H1 (cell line): ENCODE results near the gene LARP4B. TPM values are rescaled to one million over a fixed set of nuclear protein-coding genes. Genes with fewer than 3 reads are reported as not detected.
A peak's percentile ranks its signal among the peaks of the same experiment; 100 is the strongest.

Experiments
- CTCF ChIA-PET: fragments of 300-600 bp; sonication (Branson Sonifier 250); formaldehyde crosslinking; loops from one replicate; lab custom pipeline; 2021; ENCODE audit not compliant: partially characterized antibody; lab: Charles Lee
- POLR2A ChIA-PET: fragments of 300-600 bp; sonication (Branson Sonifier 250); formaldehyde crosslinking; loops from one replicate; lab custom pipeline; 2021; ENCODE audit warnings: inconsistent platforms; ENCODE audit not compliant: partially characterized antibody; lab: Charles Lee
- DNase-seq, 2 experiments: peaks; one replicate each; pipeline versions ENCODE4 v3.0.0 to v3.0.0-alpha.2; 2010 to 2022; ENCODE audit warnings: low spot score in 2 of 2, low read depth in 1 of 2, mixed read lengths in 1 of 2
- FAIRE-seq: peaks from 2 replicates; lab custom pipeline; 2011; peaks lifted over from hg19 to GRCh38; lab: Jason Lieb, UNC
- H2AFZ ChIP-seq: 2 replicates; pipeline ENCODE4 v1.8.1; 2012; ENCODE audit warnings: low read length, inconsistent platforms
- H2AK5ac ChIP-seq: 2 replicates; pipeline ENCODE4 v1.6.1; 2013; ENCODE audit warnings: low read depth, low read length
- H2BK120ac ChIP-seq: replicated peaks from 2 replicates; pipeline ENCODE3; 2013; ENCODE audit warnings: low read depth, low read length, inconsistent platforms
- H2BK12ac ChIP-seq: 2 replicates; pipeline ENCODE4 v1.6.1; 2013; ENCODE audit warnings: low read depth, low read length
- H2BK15ac ChIP-seq: 2 replicates; pipeline ENCODE4 v1.6.1; 2013; ENCODE audit warnings: low read length
- H2BK20ac ChIP-seq: 2 replicates; pipeline ENCODE4 v1.6.1; 2013; ENCODE audit warnings: low read length
- H2BK5ac ChIP-seq: 2 replicates; pipeline ENCODE4 v1.6.1; 2013; ENCODE audit warnings: low read depth, low read length
- H3K14ac ChIP-seq: 2 replicates; pipeline ENCODE4 v1.6.1; 2013; ENCODE audit warnings: inconsistent platforms; ENCODE audit not compliant: insufficient read length
- H3K18ac ChIP-seq: 2 replicates; pipeline ENCODE4 v1.6.1; 2013; ENCODE audit warnings: low read length; ENCODE audit errors: extremely low read depth
- H3K23ac ChIP-seq: 2 replicates; pipeline ENCODE4 v1.6.1; 2013; ENCODE audit warnings: inconsistent platforms; ENCODE audit not compliant: insufficient read length
- H3K23me2 ChIP-seq: 2 replicates; pipeline ENCODE4 v1.6.1; 2013; ENCODE audit warnings: low read depth, low read length
- H3K27ac ChIP-seq: 2 replicates; pipeline ENCODE4 v1.6.1; 2011; ENCODE audit warnings: low read depth, low read length, inconsistent platforms
- H3K27me3 ChIP-seq, 4 experiments: replicated peaks in 1 of 4; 1 replicate in 1 of 4; 2 replicates in 3 of 4; pipeline versions ENCODE4 v1.6.1 to v1.8.1; 2011 to 2013; ENCODE audit warnings: low read length in 3 of 4, mild to moderate bottlenecking in 3 of 4, inconsistent platforms in 2 of 4, mixed read lengths in 2 of 4, moderate library complexity in 1 of 4; ENCODE audit not compliant: control insufficient read depth in 3 of 4, insufficient read depth in 3 of 4; ENCODE audit errors: extremely low read depth in 1 of 4
- H3K36me3 ChIP-seq, 4 experiments: 2 replicates each; pipeline versions ENCODE4 v1.6.1 to v1.8.1; 2011 to 2013; ENCODE audit warnings: mild to moderate bottlenecking in 4 of 4, low read length in 3 of 4, moderate library complexity in 2 of 4, control low read depth in 1 of 4, inconsistent platforms in 1 of 4; ENCODE audit not compliant: insufficient read depth in 4 of 4, control insufficient read depth in 2 of 4
- H3K4ac ChIP-seq: replicated peaks from 2 replicates; pipeline ENCODE3; 2013; ENCODE audit warnings: low read length, low read depth, mixed read lengths, inconsistent platforms; ENCODE audit not compliant: insufficient read length
- H3K4me1 ChIP-seq, 4 experiments: replicated peaks in 1 of 4; 1 replicate in 1 of 4; 2 replicates in 3 of 4; pipeline versions ENCODE4 v1.6.1 to v1.8.1; 2011 to 2013; ENCODE audit warnings: low read length in 3 of 4, inconsistent platforms in 2 of 4, mixed read lengths in 1 of 4; ENCODE audit not compliant: insufficient read depth in 4 of 4, control insufficient read depth in 3 of 4
- H3K4me2 ChIP-seq, 2 experiments: 2 replicates each; pipeline versions ENCODE4 v1.6.1 to v1.8.1; 2011 to 2013; ENCODE audit warnings: low read depth in 2 of 2, low read length in 2 of 2, control low read depth in 1 of 2, inconsistent platforms in 1 of 2, mild to moderate bottlenecking in 1 of 2; ENCODE audit not compliant: insufficient read depth in 1 of 2
- H3K4me3 ChIP-seq, 4 experiments: fragments of 200-600, 300-600 bp in 1 of 4; sonication (generic), shearing (Covaris generic), sonication (Bioruptor Twin) in 1 of 4; 2 replicates each; pipeline versions ENCODE4 v1.5.1 to v1.8.1; 2011 to 2016; ENCODE audit warnings: low read length in 4 of 4, low read depth in 3 of 4, control low read depth in 2 of 4, inconsistent platforms in 2 of 4, mild to moderate bottlenecking in 2 of 4, mixed read lengths in 1 of 4, moderate library complexity in 1 of 4; ENCODE audit not compliant: insufficient read depth in 2 of 4; ENCODE audit errors: extremely low read depth in 1 of 4
- H3K56ac ChIP-seq: replicated peaks from 2 replicates; pipeline ENCODE3; 2013; ENCODE audit warnings: low read depth, mild to moderate bottlenecking, mixed read lengths, low read length, inconsistent platforms; ENCODE audit not compliant: insufficient read length
- H3K79me1 ChIP-seq: 2 replicates; pipeline ENCODE4 v1.6.1; 2013; ENCODE audit warnings: low read depth, low read length, control low read depth
- H3K79me2 ChIP-seq, 2 experiments: 2 replicates each; pipeline versions ENCODE4 v1.6.1 to v1.8.1; 2012 to 2013; ENCODE audit warnings: low read length in 2 of 2, mild to moderate bottlenecking in 2 of 2, inconsistent platforms in 1 of 2; ENCODE audit not compliant: insufficient read depth in 2 of 2, control insufficient read depth in 1 of 2
- H3K9ac ChIP-seq, 4 experiments: replicated peaks in 1 of 4; 1 replicate in 1 of 4; 2 replicates in 3 of 4; pipeline versions ENCODE4 v1.6.1 to v1.8.1; 2011 to 2013; ENCODE audit warnings: low read depth in 3 of 4, low read length in 3 of 4, control low read depth in 2 of 4, mild to moderate bottlenecking in 2 of 4, moderate library complexity in 2 of 4, inconsistent platforms in 1 of 4; ENCODE audit errors: extremely low read depth in 1 of 4
- H3K9me3 ChIP-seq, 2 experiments: 2 replicates each; pipeline versions ENCODE4 v1.6.1 to v1.8.1; 2012 to 2013; ENCODE audit warnings: mild to moderate bottlenecking in 2 of 2, moderate library complexity in 2 of 2, control low read depth in 1 of 2, inconsistent platforms in 1 of 2, low read depth in 1 of 2, low read length in 1 of 2, mixed read lengths in 1 of 2; ENCODE audit not compliant: insufficient read depth in 2 of 2
- H4K20me1 ChIP-seq, 2 experiments: replicated peaks in 1 of 2; 2 replicates each; pipeline versions ENCODE3 to v1.8.1; 2011 to 2013; ENCODE audit warnings: inconsistent platforms in 2 of 2, low read length in 2 of 2, mild to moderate bottlenecking in 1 of 2; ENCODE audit not compliant: insufficient read depth in 2 of 2, control insufficient read depth in 1 of 2
- H4K5ac ChIP-seq: 2 replicates; pipeline ENCODE4 v1.6.1; 2013; ENCODE audit warnings: low read length, low read depth, mixed read lengths, inconsistent platforms; ENCODE audit not compliant: insufficient read length
- H4K8ac ChIP-seq: 2 replicates; pipeline ENCODE4 v1.8.0; 2013; ENCODE audit warnings: mild to moderate bottlenecking, moderate library complexity, low read length, inconsistent platforms; ENCODE audit not compliant: insufficient read depth; ENCODE audit errors: extremely low read depth
- H4K91ac ChIP-seq: replicated peaks from 2 replicates; pipeline ENCODE3; 2013; ENCODE audit warnings: low read length, mixed read lengths, inconsistent platforms; ENCODE audit not compliant: insufficient read length
- CREB1 ChIP-seq: IDR thresholded peaks from 2 replicates; pipeline ENCODE4 v1.6.1; 2012; ENCODE audit warnings: inconsistent platforms
- HDAC6 ChIP-seq: IDR thresholded peaks from one replicate; pipeline ENCODE4 v1.7.1; 2012; ENCODE audit warnings: low read depth, mild to moderate bottlenecking, inconsistent platforms, low read length, moderate library complexity
- KDM5A ChIP-seq: fragments of 200-600 bp; IDR thresholded peaks from 2 replicates; pipeline ENCODE4 v1.7.1; 2012; ENCODE audit warnings: mild to moderate bottlenecking, low read length, inconsistent platforms, mixed read lengths
- NRF1 ChIP-seq: IDR thresholded peaks from 2 replicates; pipeline ENCODE4 v1.6.1; 2011; ENCODE audit warnings: mild to moderate bottlenecking, low read depth, low read length, improper control_type of control experiment
- RBBP5 ChIP-seq: IDR thresholded peaks from 2 replicates; pipeline ENCODE4 v1.7.1; 2012; ENCODE audit warnings: low read depth, mild to moderate bottlenecking, inconsistent platforms, low read length, moderate library complexity, borderline replicate concordance
- SUZ12 ChIP-seq: fragments of 200-600 bp; sonication (generic); IDR thresholded peaks from 2 replicates; pipeline ENCODE4 v1.6.1; 2012; ENCODE audit warnings: mild to moderate bottlenecking, inconsistent platforms, low read length, moderate library complexity, mixed read lengths
- TAF7 ChIP-seq: optimal IDR thresholded peaks from 2 replicates; pipeline ENCODE3; 2011; ENCODE audit warnings: low read depth, mild to moderate bottlenecking, inconsistent platforms, low read length, moderate library complexity, borderline replicate concordance
- YY1 ChIP-seq: IDR thresholded peaks from 2 replicates; pipeline ENCODE4 v1.6.1; 2011; ENCODE audit warnings: low read depth, mild to moderate bottlenecking, low read length
- WGBS, 2 experiments: shearing (Covaris generic) in 1 of 2; methylation state at CpG; one replicate each; pipeline versions ENCODE4 v1.1.6 to v1.1.7; 2013 to 2015; ENCODE audit warnings: low lambda C conversion rate in 2 of 2, mixed read lengths in 2 of 2, inconsistent platforms in 1 of 2, low coverage in 1 of 2, missing lambda C conversion rate in 1 of 2; ENCODE audit not compliant: insufficient replicate concordance in 2 of 2, insufficient coverage in 1 of 2, insufficient read length in 1 of 2; ENCODE audit errors: extremely low coverage in 1 of 2, missing lambda C conversion rate in 1 of 2; 5-methylcytosine and 5-hydroxymethylcytosine counted together
- polyA plus RNA-seq, 7 experiments: library from polyadenylated mRNA; depleted of rRNA in 3 of 7; stranded (reverse) in 5 of 7; unstranded in 2 of 7; fragments of >200 nt in 5 of 7; fragments of 200-250 nt in 2 of 7; gene quantifications; 1 replicate in 5 of 7; 2 replicates in 1 of 7; 4 replicates in 1 of 7; pipeline versions ENCODE4 v1.2.1 to v1.2.3, GENCODE V29; 2011 to 2013; ENCODE audit warnings: missing spikeins in 2 of 7, mixed read lengths in 2 of 7
- total RNA-seq: library from RNA; stranded (reverse); fragmentation: NEBNext Ultra II Directional; extraction: Animal tissue kit (Norgen Biotek cat#: 25700); gene quantifications from 2 replicates; pipeline ENCODE4 v1.2.1, GENCODE V29; 2021
- TF ChIP-seq, protein P1 (sequence below): IDR thresholded peaks from 2 replicates; pipeline ENCODE4 v1.6.1; 2012; ENCODE audit warnings: inconsistent platforms
- TF ChIP-seq, protein P2 (sequence below): IDR thresholded peaks from 2 replicates; pipeline ENCODE4 v1.6.1; 2011; ENCODE audit warnings: low read depth, mild to moderate bottlenecking, low read length; ENCODE audit not compliant: insufficient read depth
- TF ChIP-seq, protein P3 (sequence below): IDR thresholded peaks from 2 replicates; pipeline ENCODE4 v1.6.1; 2012; ENCODE audit warnings: low read length, inconsistent platforms

LARP4B gene
- total and polyA plus RNA-seq, 2 of the 8 experiments (the other 6 are each of a cell fraction or from before 2014, with no cell fraction given) = 20.1 to 78.6 TPM

DNA sequence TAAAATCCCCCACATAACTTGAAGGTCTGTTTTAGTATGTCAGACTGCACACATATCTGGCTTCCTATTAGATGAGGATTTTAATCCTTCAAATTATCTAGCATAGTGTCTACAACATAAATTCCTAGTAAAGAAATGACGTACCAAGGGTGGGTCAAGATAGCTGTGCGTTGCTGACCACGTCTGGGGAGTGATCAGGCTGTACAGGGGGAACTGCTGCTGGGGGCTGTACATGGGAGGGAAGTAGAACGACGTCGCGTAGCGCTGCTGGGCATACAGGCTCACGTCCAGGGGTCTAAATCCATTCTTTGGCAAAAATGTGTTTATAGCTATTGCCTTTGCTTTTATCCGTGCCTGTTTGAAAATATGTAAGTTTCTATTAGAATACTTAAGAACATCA, 102.3 kb downstream of the LARP4B start:
- 93% methylated on average over 10 of the region's 10 CpGs; no CpG with 5 or more reads in 1 of the 2 experiments for WGBS, 2 experiments
- POLR2A ChIA-PET = interaction anchor here (1.7 kb wide), 1 partner anchor 11 kb away, joined by 3 read pairs; no protein-coding TSS in a partner anchor
- peaks cover 0 to 6% of the 10 kb centered on the region in 2 experiments; a peak in 2 of 4 replicates for H3K79me2 ChIP-seq
- TF ChIP-seq HDAC6 (no peak), YY1 (no peak), KDM5A (no peak), SUZ12 (no peak), CREB1 (no peak), RBBP5 (no peak), TAF7 (no peak), NRF1 (no peak)
- TF ChIP-seq, protein P1, sequence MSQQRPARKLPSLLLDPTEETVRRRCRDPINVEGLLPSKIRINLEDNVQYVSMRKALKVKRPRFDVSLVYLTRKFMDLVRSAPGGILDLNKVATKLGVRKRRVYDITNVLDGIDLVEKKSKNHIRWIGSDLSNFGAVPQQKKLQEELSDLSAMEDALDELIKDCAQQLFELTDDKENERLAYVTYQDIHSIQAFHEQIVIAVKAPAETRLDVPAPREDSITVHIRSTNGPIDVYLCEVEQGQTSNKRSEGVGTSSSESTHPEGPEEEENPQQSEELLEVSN = no peak
- TF ChIP-seq, protein P2, sequence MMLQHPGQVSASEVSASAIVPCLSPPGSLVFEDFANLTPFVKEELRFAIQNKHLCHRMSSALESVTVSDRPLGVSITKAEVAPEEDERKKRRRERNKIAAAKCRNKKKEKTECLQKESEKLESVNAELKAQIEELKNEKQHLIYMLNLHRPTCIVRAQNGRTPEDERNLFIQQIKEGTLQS = no peak
- TF ChIP-seq, protein P3, sequence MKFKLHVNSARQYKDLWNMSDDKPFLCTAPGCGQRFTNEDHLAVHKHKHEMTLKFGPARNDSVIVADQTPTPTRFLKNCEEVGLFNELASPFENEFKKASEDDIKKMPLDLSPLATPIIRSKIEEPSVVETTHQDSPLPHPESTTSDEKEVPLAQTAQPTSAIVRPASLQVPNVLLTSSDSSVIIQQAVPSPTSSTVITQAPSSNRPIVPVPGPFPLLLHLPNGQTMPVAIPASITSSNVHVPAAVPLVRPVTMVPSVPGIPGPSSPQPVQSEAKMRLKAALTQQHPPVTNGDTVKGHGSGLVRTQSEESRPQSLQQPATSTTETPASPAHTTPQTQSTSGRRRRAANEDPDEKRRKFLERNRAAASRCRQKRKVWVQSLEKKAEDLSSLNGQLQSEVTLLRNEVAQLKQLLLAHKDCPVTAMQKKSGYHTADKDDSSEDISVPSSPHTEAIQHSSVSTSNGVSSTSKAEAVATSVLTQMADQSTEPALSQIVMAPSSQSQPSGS = no peak

More for the DNA sequence above, 102.3 kb downstream of the LARP4B start:
- H3K9me3 ChIP-seq = no peaks in the 10 kb centered on the region
- no peak overlapping the region for H3K18ac ChIP-seq
- H3K56ac ChIP-seq = no peak overlapping the region
- H2BK15ac ChIP-seq = no peak overlapping the region
- no peak overlapping the region for H2AK5ac ChIP-seq
- H2BK20ac ChIP-seq = no peak overlapping the region
- no peak overlapping the region for H2BK12ac ChIP-seq
- no peak overlapping the region for H3K14ac ChIP-seq
- peaks cover 9 to 44% (median 32%) of the 10 kb centered on the region in 4 experiments; a peak in 7 of 8 replicates for H3K36me3 ChIP-seq
- peak overlapping the region; percentile 62; the same call in 1 of the 2 replicates for H4K8ac ChIP-seq
- H3K4ac ChIP-seq = no peak overlapping the region
- no peak overlapping the region for H3K9ac ChIP-seq
- H4K91ac ChIP-seq = no peak overlapping the region
- peaks cover 3 to 8% of the 10 kb centered on the region in 2 experiments for H4K20me1 ChIP-seq
- FAIRE-seq (no peak), DNase-seq (no peak)
- CTCF ChIA-PET = interaction anchor here (3.8 kb wide), 1 partner anchor 13 kb away, joined by 22 read pairs; no protein-coding TSS in a partner anchor
- H3K27ac ChIP-seq = no peak overlapping the region
- H3K4me1 ChIP-seq = no peaks in the 10 kb centered on the region
- no peak overlapping the region for H2BK5ac ChIP-seq
- no peak overlapping the region for H3K23ac ChIP-seq
- H3K4me2 ChIP-seq = no peak overlapping the region
- peaks cover 3% of the 10 kb centered on the region; the same call in 1 of the 2 replicates for H3K79me1 ChIP-seq
- H2AFZ ChIP-seq = no peak overlapping the region
- H3K23me2 ChIP-seq = no peaks in the 10 kb centered on the region
- H3K4me3 ChIP-seq = no peak overlapping the region
- H3K27me3 ChIP-seq = no peaks in the 10 kb centered on the region
- H2BK120ac ChIP-seq = no peak overlapping the region
- H4K5ac ChIP-seq = no peak overlapping the region
